Epithelial cell of esophagus (primary cell): ENCODE data around the gene MSH5.
A peak's percentile ranks its signal among the peaks of the same experiment; 100 is the strongest.

Source experiments
- DNase-seq: peaks from one replicate; pipeline ENCODE4 v3.0.0; 2010; ENCODE audit warnings: low read depth
- H3K4me3 ChIP-seq: 2 replicates; pipeline ENCODE4 v1.5.1; 2011; ENCODE audit warnings: mild to moderate bottlenecking, low read length, control low read depth
- TF ChIP-seq, protein P1 (sequence below): IDR thresholded peaks from 2 replicates; pipeline ENCODE4 v1.5.1; 2011; ENCODE audit warnings: low read depth, mild to moderate bottlenecking, low read length, control low read depth, inconsistent platforms; ENCODE audit not compliant: insufficient read depth; ENCODE audit errors: missing control alignments

Gene MSH5

DNA sequence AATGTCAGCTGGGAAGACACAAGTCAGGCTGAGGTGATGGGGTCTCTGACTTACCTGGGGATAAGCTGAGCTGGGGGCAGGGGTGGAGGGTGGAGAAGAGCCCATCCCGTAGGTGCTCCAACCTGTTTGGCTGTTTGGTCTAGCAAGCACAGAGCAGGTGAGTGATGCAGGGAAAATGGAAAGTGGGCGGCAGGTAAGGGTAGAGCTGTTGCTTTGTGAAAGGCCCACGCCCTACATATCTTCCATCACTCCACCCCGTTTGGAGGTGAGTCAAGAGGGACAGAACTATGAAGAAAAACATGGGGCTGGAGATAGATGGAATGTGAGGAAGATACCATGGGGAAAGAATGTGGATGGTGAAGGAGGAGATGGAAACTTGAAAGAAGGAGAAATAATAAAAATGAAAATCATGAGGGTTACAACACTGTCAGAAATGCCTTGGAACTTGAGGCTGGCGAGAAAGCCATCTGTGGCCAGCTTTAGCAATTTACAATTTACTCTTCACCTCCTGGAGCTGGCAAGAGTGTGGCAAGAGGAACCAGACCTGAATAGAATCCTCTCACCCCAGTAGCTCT lies 19.5 kb upstream of the MSH5 start:
- peak overlapping the region; percentile 41 for H3K4me3 ChIP-seq
- peak; percentile 91 for DNase-seq
- TF ChIP-seq, protein P1, sequence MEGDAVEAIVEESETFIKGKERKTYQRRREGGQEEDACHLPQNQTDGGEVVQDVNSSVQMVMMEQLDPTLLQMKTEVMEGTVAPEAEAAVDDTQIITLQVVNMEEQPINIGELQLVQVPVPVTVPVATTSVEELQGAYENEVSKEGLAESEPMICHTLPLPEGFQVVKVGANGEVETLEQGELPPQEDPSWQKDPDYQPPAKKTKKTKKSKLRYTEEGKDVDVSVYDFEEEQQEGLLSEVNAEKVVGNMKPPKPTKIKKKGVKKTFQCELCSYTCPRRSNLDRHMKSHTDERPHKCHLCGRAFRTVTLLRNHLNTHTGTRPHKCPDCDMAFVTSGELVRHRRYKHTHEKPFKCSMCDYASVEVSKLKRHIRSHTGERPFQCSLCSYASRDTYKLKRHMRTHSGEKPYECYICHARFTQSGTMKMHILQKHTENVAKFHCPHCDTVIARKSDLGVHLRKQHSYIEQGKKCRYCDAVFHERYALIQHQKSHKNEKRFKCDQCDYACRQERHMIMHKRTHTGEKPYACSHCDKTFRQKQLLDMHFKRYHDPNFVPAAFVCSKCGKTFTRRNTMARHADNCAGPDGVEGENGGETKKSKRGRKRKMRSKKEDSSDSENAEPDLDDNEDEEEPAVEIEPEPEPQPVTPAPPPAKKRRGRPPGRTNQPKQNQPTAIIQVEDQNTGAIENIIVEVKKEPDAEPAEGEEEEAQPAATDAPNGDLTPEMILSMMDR: no peak

DNA sequence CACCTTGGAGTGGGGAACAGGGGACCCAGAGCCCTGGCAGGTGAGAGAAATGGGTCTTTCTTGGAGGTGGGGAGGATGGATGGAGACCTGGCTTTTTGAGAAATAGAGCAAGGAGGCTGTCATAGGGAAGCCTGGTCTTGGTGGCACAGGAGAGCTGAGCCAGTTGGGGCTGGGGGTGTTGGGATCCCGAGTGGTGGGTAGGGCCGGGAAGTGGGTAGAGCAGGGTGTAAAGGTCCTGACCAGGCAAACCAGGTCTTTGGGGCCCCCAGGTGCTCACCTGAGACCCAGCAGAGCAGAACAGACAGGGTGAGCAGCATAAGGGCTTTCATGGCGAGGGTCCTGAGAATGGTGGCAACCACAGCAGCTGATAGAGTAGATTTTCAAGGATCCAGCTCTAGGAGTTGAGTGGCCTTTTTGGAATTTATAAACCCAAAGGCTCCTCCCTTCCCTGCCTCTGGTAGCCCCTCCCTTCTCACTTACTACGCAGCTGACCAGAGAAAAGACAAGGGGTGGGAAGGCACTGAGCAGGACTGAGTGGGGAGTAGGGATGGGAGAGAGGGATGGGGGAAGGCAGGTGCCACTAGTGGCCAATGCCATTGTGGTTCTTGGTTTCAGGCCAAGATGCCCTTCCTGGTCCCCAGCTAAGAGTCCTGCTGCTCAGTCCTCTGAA lies 18.3 kb upstream of the MSH5 start, which contains the start of gene LY6G6C:
LY6G6C (minus strand) TSS at position 396 of the 670 bp plus-strand sequence; CDS start at position 329, 67 bp downstream.
- TF ChIP-seq, protein P1: no peak
- DNase-seq: no peak
- H3K4me3 ChIP-seq: no peak within 1 kb of the TSS

DNA sequence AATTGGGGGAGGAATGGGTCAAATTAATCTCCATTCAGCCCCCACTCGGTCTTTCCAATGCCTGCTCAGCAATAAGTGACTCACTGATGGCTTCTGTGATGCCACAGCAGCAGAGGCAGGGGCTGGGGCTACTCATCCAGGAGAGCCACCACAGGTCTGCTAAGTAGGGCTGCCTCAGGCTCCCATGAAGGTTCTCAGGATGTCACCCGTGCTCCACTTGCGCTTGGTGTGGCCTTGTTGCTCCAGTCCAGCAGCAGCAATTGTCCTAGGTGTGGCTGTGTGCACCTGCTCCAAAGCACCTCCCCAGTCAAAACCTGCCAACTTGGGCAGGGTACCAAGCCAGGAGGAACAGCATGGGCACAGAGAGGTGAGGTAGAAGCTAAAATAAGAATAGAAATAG lies 17.6 kb upstream of the MSH5 start:
- no peak for DNase-seq
- no peak overlapping the region for H3K4me3 ChIP-seq
- TF ChIP-seq, protein P1: no peak

DNA sequence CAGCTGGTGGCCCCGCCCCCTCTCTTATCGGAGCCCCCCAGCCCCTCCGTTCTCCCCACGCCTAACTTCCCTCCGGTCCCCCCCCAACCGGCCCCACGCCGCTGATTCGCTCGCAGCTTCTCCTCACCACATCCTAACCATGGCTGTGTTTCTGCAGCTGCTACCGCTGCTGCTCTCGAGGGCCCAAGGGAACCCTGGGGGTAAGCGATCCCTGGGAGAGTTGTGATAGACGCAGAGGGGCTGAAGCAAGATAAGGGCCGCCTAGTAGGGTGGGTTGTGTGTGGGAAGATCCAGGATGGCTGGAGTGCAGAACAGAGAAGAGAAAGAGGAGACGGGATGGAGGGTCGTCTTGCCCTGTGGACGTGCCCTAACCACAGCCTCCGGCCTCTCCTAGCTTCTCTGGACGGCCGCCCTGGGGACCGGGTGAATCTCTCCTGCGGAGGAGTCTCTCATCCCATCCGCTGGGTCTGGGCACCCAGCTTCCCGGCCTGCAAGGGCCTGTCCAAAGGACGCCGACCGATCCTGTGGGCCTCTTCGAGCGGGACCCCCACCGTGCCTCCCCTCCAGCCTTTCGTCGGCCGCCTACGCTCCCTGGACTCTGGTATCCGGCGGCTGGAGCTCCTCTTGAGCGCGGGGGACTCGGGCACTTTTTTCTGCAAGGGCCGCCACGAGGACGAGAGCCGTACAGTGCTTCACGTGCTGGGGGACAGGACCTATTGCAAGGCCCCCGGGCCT lies 16.4 kb upstream of the MSH5 start, which contains the start of gene MPIG6B:
MPIG6B (plus strand) TSS at position 129 of the 735 bp plus-strand sequence; CDS start at position 140, 11 bp downstream.
- no peak for DNase-seq
- no peak within 1 kb of the TSS for H3K4me3 ChIP-seq

DNA sequence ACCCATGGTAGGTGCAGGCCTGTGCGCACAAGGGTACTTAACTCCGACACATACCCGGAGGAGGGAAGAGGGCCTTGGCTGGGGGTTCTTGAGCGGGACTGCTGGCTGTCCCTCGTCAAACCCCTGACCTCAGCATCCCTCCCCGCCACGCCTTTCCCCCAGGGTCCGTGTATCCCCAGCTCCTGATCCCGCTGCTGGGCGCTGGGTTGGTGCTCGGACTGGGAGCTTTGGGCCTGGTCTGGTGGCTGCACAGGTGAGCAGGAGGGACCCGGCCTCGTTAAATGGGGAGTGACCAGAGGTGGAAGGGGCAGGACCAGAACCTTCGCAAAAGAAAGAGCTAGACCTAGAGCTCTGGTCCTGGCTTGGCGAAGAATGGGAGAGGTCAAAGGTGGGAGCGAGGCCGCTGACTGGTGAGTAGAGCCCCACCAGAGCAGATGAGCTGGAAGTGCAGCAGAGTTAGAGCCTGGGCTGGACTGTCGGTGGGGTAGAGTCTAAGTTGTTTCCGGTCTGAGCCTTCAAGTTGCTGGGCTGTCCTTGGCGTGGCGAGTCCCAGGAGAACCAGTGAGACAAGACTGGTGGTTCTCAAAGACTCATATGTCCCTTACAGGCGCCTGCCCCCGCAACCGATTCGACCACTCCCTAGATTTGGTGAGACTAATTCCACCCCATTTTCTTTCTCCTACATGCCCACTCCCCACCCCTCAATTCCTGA lies 15.7 kb upstream of the MSH5 start:
- no peak for DNase-seq
- TF ChIP-seq, protein P1: no peak
- no peak overlapping the region for H3K4me3 ChIP-seq

More for the DNA sequence above, 16.4 kb upstream of the MSH5 start, which contains the start of gene MPIG6B:
- TF ChIP-seq, protein P1: no peak

DNA sequence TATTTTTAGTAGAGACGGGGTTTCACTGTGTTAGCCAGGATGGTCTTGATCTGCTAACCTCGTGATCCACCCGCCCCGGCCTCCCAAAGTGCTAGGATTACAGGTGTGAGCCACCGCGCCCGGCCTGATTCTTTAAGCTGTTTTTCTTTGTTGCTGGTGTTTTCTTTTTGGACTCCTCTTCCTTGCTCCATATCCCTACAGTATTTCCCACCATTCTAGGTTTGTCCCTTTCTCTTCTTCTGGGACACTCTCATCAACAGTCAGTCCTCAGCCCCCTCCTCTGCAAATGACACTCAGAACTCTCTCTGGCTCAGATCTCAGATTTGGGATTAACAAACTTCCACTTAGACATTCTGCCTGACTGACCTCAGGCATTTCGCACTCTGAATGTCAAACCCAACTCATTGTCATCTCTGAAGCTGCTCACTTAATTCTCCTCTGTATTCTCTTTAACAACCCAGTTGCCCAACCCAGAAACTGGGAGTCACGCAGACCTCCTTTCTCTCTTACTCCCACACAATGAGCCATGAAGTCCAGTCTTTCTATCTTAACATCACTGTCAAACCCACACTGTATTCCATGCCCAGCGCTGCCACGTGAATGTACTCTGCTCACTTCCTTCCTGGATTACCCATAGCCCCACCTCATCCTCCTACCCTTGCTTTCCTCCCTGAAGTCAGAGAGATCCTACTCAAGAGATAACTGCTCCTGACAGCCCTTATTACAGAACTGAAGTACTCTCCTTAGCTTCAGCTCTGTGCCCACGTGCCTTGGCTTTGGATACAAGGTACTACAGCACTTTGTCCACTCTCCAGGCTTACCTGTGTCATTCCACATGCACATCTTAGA lies 14.1 kb upstream of the MSH5 start:
- H3K4me3 ChIP-seq: no peak overlapping the region
- peak; percentile 16 for DNase-seq
- TF ChIP-seq, protein P1: no peak
